Loucy (cell line): ENCODE measurements around the gene DCAF15.
"Not testable (repeated sequence)": the region's sequence is repeated elsewhere in the genome, so short reads cannot be mapped to it uniquely, and the experiment has no call there.

Experiments used
- H2AFZ ChIP-seq: fragments of 200-600 bp; sonication (generic); 2 replicates; pipeline ENCODE4 v1.6.0; 2016; ENCODE audit warnings: antibody characterized with exemption, mild to moderate bottlenecking, low read length, moderate library complexity
- H3F3A ChIP-seq: fragments of 200-600 bp; 2 replicates; pipeline ENCODE4 v1.6.0; 2016; ENCODE audit warnings: antibody characterized with exemption, low read depth, mild to moderate bottlenecking
- H3K27me3 ChIP-seq: fragments of 200-600 bp; sonication (generic); 2 replicates; pipeline ENCODE4 v1.6.1; 2014; ENCODE audit warnings: low read length, mild to moderate bottlenecking; ENCODE audit not compliant: insufficient read depth, poor library complexity, severe bottlenecking
- H3K36me3 ChIP-seq: fragments of 200-600 bp; sonication (generic); 2 replicates; pipeline ENCODE4 v1.6.1; 2016; ENCODE audit warnings: low read length; ENCODE audit not compliant: insufficient read depth
- H3K4me1 ChIP-seq: fragments of 200-600 bp; sonication (generic); 2 replicates; pipeline ENCODE4 v1.5.1; 2014; ENCODE audit warnings: low read length, mild to moderate bottlenecking; ENCODE audit not compliant: insufficient read depth, poor library complexity, severe bottlenecking
- H3K4me2 ChIP-seq: fragments of 200-600 bp; sonication (generic); 2 replicates; pipeline ENCODE4 v1.6.0; 2014; ENCODE audit warnings: antibody characterized with exemption, low read length, low read depth, mild to moderate bottlenecking; ENCODE audit not compliant: poor library complexity, severe bottlenecking
- H3K4me3 ChIP-seq: fragments of 200-600 bp; sonication (generic); 2 replicates; pipeline ENCODE4 v1.5.1; 2014; ENCODE audit warnings: low read length, mild to moderate bottlenecking, mixed read lengths; ENCODE audit not compliant: poor library complexity, severe bottlenecking
- H3K79me2 ChIP-seq: fragments of 200-600 bp; sonication (generic); 2 replicates; pipeline ENCODE4 v1.6.1; 2014; ENCODE audit warnings: low read length; ENCODE audit not compliant: insufficient read depth
- H3K9ac ChIP-seq: fragments of 200-600 bp; sonication (generic); 2 replicates; pipeline ENCODE4 v1.6.0; 2014; ENCODE audit warnings: mild to moderate bottlenecking, low read depth, low read length, moderate library complexity; ENCODE audit not compliant: poor library complexity, severe bottlenecking
- H3K9me2 ChIP-seq: fragments of 200-600 bp; sonication (generic); replicated peaks from 2 replicates; pipeline ENCODE4 v1.6.1; 2016; ENCODE audit warnings: low read depth, low read length, mixed read lengths
- H3K9me3 ChIP-seq: fragments of 200-600 bp; sonication (generic); 2 replicates; pipeline ENCODE4 v1.6.1; 2014; ENCODE audit warnings: mild to moderate bottlenecking, antibody characterized with exemption, low read length, low read depth; ENCODE audit not compliant: insufficient read depth
- H4K20me1 ChIP-seq: fragments of 200-600 bp; sonication (generic); 2 replicates; pipeline ENCODE4 v1.6.0; 2014; ENCODE audit warnings: antibody characterized with exemption, low read length, mild to moderate bottlenecking; ENCODE audit not compliant: insufficient read depth, poor library complexity, severe bottlenecking
- EZH2phosphoT487 ChIP-seq: fragments of 200-600 bp; IDR thresholded peaks from 2 replicates; pipeline ENCODE4 v1.6.1; 2018; ENCODE audit warnings: antibody characterized with exemption, mild to moderate bottlenecking, moderate library complexity, borderline replicate concordance
- TF ChIP-seq, protein P1 (sequence below): fragments of 200-600 bp; sonication (generic); conservative IDR thresholded peaks from 2 replicates; pipeline ENCODE4 v1.5.1; 2014; ENCODE audit warnings: mild to moderate bottlenecking, antibody characterized with exemption, low read length

DCAF15 gene

DNA sequence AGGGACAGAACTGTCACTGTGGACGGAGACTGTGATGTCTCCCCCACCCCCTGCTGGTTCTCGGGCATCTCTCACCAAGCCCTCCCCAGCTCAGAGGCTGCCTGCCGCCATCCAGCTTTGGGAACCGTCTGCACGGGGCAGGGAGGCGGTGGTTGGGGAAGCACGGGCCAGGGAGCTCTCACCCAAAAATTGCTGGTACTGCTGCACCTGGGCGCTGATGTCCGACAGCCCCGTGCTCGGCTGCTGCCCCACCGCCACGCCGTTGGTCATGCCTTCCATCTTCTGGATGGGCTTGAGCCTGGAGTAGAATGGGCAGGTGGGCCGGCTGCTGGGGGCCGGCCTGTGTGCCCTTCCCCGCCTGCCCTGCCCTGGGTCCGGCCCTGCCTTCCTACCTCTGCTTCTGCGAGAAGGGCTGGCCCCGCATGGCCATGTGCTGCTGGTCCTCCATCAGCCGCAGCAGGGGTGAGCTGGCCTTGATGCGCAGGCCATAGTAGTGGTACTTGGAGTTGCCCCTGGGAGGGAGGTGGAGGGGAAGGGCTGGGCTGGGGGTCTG is 16.1 kb downstream of the DCAF15 start:
- Histone ChIP-seq H3K9me3 (no peaks in the 10 kb centered on the region), H2AFZ (no peak overlapping the region), H3K4me2 (no peak overlapping the region), H3K9me2 (no peaks in the 10 kb centered on the region), H3F3A (no peaks in the 10 kb centered on the region), H3K4me3 (no peak overlapping the region), H3K36me3 (peaks cover 14% of the 10 kb centered on the region; the same call in 1 of the 2 replicates), H3K9ac (no peak overlapping the region), H3K4me1 (no peaks in the 10 kb centered on the region), H3K79me2 (no peaks in the 10 kb centered on the region), H4K20me1 (no peaks in the 10 kb centered on the region), H3K27me3 (no peaks in the 10 kb centered on the region)
- no peak for TF ChIP-seq EZH2phosphoT487
- TF ChIP-seq, protein P1, sequence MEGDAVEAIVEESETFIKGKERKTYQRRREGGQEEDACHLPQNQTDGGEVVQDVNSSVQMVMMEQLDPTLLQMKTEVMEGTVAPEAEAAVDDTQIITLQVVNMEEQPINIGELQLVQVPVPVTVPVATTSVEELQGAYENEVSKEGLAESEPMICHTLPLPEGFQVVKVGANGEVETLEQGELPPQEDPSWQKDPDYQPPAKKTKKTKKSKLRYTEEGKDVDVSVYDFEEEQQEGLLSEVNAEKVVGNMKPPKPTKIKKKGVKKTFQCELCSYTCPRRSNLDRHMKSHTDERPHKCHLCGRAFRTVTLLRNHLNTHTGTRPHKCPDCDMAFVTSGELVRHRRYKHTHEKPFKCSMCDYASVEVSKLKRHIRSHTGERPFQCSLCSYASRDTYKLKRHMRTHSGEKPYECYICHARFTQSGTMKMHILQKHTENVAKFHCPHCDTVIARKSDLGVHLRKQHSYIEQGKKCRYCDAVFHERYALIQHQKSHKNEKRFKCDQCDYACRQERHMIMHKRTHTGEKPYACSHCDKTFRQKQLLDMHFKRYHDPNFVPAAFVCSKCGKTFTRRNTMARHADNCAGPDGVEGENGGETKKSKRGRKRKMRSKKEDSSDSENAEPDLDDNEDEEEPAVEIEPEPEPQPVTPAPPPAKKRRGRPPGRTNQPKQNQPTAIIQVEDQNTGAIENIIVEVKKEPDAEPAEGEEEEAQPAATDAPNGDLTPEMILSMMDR: no peak

DNA sequence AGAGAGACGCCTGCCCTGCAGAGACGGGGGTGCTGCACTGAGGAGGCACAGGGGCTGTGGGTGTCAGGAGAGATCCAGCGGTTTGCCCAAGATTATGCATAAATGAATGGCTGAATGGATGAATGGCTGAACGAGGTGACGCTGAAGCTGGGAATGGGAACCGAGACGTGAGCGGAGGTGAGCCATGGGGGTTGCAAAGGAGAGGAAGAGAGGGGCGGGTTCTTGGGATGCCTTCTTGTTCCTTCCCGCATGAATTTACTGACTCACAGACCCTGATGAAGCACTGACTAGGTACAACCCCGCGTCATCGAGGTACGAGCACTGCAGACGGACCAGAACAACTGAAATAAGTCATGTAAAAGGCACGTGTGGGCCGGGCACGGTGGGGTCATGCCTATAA is 16.7 kb downstream of the DCAF15 start:
- H3K9ac ChIP-seq: no peak overlapping the region
- TF ChIP-seq, protein P1: no peak
- no peak for TF ChIP-seq EZH2phosphoT487
- H3K36me3 ChIP-seq: peaks cover 14% of the 10 kb centered on the region; the same call in 1 of the 2 replicates

DNA sequence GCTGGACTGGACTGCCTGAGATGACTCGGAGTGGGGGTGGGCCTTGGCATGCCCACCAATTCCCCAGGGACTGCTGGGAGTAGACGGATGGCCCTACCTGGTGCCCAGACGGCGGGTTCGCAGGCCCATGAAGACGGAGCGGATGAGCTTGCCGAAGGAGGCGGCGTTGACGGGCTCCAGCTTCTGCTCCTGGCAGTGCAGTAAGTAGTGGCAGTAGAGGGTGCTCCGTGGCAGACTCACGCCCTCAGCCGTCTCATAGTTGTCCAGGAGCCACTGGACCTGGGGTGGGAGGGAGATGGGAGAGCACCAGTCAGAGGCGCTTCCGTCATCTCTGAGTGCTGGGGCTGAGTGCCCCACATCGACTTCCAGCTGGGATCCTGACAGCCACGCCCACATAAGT is 17.6 kb downstream of the DCAF15 start:
- Histone ChIP-seq H3K4me2 (no peak overlapping the region), H3K27me3 (no peaks in the 10 kb centered on the region), H3F3A (no peaks in the 10 kb centered on the region), H3K4me1 (no peaks in the 10 kb centered on the region), H3K79me2 (no peaks in the 10 kb centered on the region), H3K4me3 (no peak overlapping the region), H4K20me1 (no peaks in the 10 kb centered on the region), H3K9me3 (no peaks in the 10 kb centered on the region), H2AFZ (no peak overlapping the region), H3K9me2 (no peaks in the 10 kb centered on the region), H3K9ac (no peak overlapping the region), H3K36me3 (peaks cover 14% of the 10 kb centered on the region; the same call in 1 of the 2 replicates)
- TF ChIP-seq EZH2phosphoT487: no peak
- TF ChIP-seq, protein P1: no peak

More for the DNA sequence above, 16.7 kb downstream of the DCAF15 start:
- no peaks in the 10 kb centered on the region for H3K79me2 ChIP-seq
- H3K4me2 ChIP-seq: no peak overlapping the region
- no peaks in the 10 kb centered on the region for H3K4me1 ChIP-seq
- H3K9me2 ChIP-seq: no peaks in the 10 kb centered on the region
- H3K4me3 ChIP-seq: no peak overlapping the region
- H4K20me1 ChIP-seq: no peaks in the 10 kb centered on the region
- H3K27me3 ChIP-seq: no peaks in the 10 kb centered on the region
- no peaks in the 10 kb centered on the region for H3K9me3 ChIP-seq
- H3F3A ChIP-seq: no peaks in the 10 kb centered on the region
- no peak overlapping the region for H2AFZ ChIP-seq

DNA sequence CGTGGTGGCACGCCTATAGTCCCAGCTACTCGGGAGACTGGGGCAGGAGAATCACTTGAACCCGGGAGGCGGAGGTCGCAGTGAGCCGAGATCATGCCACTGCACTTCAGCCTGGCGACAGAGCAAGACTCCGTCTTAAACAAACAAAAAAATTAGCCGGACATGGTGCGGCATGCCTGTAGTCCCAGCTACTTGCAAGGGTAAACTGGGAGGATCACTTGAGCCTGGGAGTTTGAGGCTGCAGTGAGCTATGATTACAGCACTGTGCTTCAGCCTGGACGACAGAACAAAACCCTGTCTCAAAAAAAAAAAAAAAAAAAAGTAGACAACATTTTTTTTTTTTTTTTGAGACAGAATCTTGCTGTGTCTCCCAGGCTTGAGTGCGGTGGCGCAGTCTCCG is 19.6 kb downstream of the DCAF15 start:
- H3F3A ChIP-seq, H3K4me1 ChIP-seq, H3K79me2 ChIP-seq, H3K36me3 ChIP-seq, H3K4me2 ChIP-seq, H3K9me3 ChIP-seq, H3K27me3 ChIP-seq, H3K9ac ChIP-seq, H2AFZ ChIP-seq, H3K4me3 ChIP-seq, H4K20me1 ChIP-seq, H3K9me2 ChIP-seq: not testable (repeated sequence)
